Esophagus muscularis mucosa (tissue), 3 donors: ENCODE measurements around the gene MYH7B.

Source experiments
- POLR2A ChIP-seq: fragments of 450-650 bp; IDR thresholded peaks from one replicate; pipeline ENCODE4 v1.6.1; 2017; ENCODE audit warnings: antibody characterized with exemption, moderate library complexity, mild to moderate bottlenecking, low read depth
- POLR2AphosphoS5 ChIP-seq, 2 donors: sonication (generic); formaldehyde crosslinking; IDR thresholded peaks; one replicate each; pipeline ENCODE4 v1.6.1; 2017; ENCODE audit warnings: antibody characterized with exemption in 2 of 2
- TF ChIP-seq, protein P1 (sequence below), 3 experiments: fragments of 200-600 bp in 2 of 3; fragments of 450-650 bp in 1 of 3; sonication (generic) in 2 of 3; IDR thresholded peaks; one replicate each; pipeline ENCODE4 v1.5.1; 2017 to 2019; ENCODE audit warnings: antibody characterized with exemption in 3 of 3, mild to moderate bottlenecking in 2 of 3, moderate library complexity in 1 of 3

DNA sequence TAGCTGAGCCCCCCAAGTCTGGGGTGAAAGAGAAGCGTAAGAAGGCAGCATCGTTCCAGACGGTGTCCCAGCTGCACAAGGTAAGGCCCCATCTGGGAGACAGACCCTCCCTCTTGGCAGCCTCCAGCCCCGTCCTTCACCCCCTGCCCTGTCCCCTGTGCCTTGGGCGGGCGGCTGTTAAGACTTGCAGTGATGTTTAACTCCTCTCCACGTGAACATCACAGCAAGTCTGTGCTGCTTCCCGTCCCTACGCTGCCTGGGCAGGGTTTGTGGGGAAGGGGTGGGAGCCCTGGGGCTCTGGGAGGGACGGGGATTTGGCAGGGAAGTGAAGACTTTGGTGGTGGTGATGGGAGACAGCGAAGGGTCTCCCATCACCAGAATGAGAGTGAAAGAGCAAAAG lies 34.6 kb downstream of the MYH7B start:
- TF ChIP-seq, protein P1, sequence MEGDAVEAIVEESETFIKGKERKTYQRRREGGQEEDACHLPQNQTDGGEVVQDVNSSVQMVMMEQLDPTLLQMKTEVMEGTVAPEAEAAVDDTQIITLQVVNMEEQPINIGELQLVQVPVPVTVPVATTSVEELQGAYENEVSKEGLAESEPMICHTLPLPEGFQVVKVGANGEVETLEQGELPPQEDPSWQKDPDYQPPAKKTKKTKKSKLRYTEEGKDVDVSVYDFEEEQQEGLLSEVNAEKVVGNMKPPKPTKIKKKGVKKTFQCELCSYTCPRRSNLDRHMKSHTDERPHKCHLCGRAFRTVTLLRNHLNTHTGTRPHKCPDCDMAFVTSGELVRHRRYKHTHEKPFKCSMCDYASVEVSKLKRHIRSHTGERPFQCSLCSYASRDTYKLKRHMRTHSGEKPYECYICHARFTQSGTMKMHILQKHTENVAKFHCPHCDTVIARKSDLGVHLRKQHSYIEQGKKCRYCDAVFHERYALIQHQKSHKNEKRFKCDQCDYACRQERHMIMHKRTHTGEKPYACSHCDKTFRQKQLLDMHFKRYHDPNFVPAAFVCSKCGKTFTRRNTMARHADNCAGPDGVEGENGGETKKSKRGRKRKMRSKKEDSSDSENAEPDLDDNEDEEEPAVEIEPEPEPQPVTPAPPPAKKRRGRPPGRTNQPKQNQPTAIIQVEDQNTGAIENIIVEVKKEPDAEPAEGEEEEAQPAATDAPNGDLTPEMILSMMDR (IDR thresholded peaks at IDR 0.05): no peak
- TF ChIP-seq POLR2A (no peak), POLR2AphosphoS5 (IDR thresholded peaks at IDR 0.05) (no peak)
